ENCODE results near the gene PLPPR5.
"Not testable (repeated sequence)": the region's sequence is repeated elsewhere in the genome, so short reads cannot be mapped to it uniquely, and the experiment has no call there.

PLPPR5 gene, protein sequence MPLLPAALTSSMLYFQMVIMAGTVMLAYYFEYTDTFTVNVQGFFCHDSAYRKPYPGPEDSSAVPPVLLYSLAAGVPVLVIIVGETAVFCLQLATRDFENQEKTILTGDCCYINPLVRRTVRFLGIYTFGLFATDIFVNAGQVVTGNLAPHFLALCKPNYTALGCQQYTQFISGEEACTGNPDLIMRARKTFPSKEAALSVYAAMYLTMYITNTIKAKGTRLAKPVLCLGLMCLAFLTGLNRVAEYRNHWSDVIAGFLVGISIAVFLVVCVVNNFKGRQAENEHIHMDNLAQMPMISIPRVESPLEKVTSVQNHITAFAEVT

DNA sequence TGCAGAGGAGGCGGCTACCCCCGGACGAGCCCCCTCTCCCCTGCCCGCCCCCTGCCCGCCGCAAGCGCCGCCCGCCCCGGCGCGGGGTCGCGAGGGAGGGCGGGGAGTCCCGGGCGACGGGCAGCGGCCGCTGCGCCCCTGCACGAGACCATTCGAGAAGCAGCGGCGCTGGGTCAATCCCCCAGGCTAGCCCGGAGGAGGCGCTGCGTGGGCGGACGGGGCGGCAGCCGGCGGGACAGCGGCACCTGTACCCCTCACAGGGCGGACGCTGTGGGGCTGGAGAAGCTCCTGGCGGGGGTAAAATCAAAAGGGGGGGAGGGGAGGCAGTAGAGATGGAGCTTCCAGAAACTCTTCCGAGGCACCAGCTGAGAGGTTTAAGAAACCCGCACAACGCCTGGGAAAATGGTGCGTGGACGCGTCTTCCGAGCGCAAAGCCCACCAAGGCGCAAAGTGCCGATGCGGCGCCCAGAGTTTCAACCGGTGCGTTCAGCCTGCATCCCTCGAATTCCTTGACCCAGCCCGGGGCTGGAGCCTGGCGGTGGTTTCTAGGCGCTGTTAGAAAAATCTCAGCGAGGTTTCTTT lies at the start of gene PLPPR5:
TSS of gene PLPPR5 (minus strand) at position 1 of the 582 bp plus-strand sequence. CDS start 190 bp downstream, outside the sequence.
- DNase-seq, result peak in 1 of 2 donors; percentile 8

DNA sequence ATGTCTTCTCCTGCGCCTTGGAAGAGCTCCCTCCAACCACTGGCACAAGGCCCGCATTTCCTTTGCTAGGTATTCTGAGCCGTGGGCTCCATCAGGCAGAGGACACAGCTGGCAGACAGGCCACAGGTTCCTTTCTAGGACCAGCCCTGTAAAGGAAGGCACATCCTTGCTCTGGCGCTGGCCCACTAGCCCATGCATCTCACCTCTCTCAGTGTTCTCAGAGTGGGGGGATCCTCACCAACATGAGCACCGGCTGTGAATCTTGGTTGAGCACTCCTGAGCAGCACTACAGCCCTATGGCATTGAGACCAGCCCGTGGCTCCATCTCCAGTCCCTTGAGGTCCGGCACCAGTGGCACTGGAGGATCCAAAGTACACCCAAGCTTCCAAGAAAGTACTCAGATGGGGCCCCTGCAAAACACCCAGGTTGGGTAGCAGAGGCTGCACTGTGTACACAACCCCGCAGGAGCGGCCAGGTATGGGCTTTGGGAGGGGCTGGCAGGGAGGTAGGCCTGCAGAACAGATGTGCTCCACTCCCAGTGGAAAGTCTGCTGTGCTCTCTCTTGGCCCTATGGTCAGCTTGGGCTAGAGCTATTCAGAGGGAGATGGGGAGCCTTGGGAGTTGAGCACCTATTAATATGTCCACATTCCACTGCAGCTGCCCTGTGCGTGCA lies 47.1 kb upstream of the PLPPR5 start:
- DNase-seq, result no peak

DNA sequence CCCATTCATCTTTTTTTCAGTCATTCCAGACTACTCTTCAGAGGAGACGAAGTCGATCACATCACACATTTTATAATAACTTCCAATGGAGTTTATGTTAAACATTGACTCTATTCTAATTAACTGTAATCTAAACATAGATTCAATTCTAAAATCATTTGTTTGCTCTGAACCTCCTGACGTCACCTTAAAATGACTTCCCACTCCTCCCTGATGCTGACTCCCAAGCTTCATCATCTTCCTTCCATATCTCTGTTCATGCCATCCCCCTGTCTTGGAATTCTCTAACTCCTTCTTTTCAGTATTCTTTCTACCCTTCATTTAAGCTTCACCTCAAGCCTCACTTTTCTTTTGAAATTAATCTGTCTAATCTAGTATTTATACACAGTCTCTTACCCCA lies 45.1 kb upstream of the PLPPR5 start:
- no peak for DNase-seq

DNA sequence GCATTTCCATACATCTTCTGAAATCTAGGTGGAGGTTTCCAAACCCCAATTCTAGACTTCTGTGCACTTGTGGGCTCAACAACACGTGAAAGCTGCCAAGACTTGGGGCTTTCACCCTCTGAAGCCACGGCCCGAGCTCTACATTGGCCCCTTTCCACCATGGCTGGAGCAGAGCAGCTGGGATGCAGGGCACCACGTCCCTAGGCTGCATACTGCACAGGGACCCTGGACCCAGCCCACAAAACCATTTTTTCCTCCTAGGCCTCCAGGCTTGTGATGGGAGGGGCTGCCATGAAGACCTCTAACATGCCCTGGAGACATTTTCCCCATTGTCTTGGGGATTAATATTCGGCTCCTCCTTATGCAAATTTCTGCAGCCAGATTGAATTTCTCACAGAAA lies 32.1 kb upstream of the PLPPR5 start:
- not testable (repeated sequence) for DNase-seq

DNA sequence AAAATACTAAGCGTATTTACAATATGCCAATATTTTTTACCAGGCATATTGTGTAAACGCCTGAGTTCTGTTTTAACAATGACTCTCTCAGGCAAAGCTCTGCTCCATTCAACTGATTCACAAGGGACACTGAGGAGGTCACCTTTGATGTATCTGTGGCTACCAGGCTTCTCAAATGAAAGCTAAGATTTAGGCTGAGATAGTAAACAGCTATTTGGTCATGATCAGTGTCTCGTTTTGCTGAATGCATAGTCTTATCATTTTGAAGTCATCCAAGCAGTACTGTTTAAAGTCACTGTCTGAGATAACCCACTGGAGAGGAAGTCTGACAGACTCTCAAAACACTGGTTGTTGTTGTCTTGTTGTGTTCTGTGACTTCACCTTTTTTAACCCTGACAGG lies 13.7 kb upstream of the PLPPR5 start:
- no peak for DNase-seq

DNA sequence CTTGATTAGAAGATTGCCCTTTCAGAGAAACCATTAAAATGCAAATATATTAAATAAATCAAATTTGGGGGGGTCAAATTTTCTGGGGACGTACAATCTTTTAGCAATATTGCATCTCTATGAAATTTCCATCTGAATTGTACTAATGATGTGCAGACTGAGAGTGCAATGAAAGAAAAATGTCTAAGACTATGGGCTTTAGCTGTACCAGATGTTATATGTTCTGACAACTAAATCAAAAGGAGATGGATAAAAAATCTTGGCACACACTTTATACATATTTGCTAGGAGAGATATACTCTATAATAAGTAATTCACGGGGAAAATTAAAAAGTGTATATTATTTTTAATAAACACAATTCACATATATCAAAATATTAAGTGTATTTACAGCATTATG lies 13.0 kb upstream of the PLPPR5 start:
- no peak for DNase-seq

DNA sequence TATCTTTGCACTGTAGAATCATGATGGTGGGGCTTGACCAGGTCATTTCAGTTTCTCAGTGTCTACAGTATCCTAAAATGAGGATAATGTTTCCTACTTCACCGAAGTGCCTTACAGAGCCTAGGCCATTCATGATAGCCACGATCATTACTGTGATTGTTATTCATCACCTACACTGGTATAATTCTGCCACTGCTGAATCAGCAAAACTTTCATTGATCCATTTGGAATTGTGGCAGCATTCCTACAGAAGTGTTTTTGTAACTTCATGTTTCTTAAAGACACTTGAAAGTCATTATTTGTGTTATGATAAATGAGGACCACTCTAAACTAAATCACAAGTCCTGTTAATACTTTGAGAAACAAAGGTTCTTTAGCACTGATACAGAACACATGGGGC lies 6.0 kb upstream of the PLPPR5 start:
- DNase-seq, result no peak

DNA sequence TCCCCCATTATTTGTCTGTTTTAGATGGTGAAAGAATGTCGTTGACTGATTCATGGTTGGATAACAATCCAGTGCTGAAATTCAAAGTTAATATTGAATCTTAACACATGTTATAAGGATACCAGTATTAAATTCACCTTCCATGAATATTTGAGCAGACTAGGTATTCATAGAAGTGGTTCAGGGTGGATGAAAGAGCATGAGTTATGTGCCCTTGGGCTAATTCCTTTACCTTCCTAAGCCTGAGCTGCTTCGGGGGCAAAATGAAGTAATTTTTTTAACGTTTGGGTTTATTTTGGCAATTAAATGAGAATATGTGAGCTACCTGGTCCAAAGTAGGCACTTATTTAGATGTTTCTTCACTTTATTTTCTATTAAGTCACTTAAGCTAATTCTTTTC lies 2.7 kb upstream of the PLPPR5 start:
- no peak for DNase-seq

DNA sequence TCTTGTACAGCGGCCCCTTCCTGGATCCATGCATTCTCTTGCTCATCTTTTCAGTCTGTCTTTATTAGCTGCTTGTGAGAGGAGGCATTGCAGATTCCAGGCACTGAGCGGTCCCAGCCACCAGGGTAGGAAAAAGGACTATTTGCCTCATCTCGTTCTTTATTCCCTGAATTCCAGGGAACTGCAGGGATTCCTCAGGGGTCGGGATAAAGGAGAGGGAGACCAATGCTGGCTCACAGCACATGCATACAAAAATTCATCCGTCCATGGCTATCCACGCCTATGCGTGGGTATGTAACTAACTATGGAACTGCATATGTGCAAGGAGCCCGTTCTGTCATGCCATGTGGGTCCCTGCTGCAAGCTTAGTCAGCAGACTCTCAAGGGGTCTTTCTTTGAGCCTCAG lies 879 bp upstream of the PLPPR5 start:
- DNase-seq, result no peak

DNA sequence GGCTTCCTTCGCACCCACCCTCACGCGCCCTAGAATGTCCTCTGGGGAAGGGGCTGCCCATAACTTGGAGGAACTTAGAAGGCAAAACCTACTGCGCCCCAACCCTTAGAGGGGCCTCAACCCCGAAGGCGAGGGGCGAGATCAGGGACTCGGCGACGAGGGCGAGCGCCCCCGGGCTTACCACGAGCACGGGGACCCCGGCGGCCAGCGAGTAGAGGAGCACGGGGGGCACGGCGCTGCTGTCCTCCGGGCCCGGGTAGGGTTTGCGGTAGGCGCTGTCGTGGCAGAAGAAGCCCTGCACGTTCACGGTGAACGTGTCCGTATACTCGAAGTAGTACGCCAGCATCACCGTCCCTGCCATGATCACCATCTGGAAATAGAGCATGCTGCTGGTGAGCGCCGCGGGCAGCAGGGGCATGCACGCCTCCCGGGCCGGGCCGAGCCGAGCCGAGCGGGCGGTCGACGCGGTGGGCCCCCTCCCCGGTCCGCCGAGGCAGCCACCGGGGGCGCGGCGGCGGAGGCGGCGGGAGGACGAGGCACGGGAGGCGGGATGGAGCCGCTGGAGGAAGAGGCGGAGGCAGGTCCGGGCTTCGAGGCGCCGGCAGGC lies 304 bp downstream of the PLPPR5 start:
- peak in 1 of 2 donors; percentile 4 for DNase-seq

DNA sequence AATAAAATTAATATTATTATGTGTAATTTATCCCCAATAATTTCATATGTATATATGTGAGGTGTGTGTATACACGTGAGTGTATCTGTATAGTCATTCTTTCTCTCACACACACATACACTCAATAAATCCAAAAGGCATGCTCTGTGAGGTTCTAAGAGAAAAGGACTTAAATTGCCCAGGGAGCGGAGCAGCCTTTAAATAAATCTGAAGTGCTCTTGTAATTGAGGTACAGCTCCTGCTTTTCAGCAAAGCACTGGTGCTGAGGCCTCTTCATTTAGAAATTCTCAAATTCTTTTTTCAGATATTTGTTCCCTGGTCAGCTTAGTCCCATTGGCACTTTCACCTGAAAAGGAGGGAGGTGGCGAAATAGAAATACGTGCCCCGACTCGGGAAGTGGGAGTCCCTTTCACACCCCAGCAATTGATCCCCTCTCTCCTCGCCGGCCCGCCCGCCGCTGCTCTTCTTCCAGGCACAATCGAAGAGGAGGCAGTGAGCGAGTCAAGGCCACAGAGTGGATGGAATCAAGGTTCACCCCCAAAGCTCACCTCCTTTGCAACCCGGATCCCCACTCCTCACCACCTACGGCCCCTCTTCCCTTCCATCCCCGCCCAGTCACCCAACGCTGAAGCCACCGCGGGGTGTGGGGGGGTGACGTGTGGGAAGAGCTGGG lies 944 bp downstream of the PLPPR5 start:
- DNase-seq, result no peak

DNA sequence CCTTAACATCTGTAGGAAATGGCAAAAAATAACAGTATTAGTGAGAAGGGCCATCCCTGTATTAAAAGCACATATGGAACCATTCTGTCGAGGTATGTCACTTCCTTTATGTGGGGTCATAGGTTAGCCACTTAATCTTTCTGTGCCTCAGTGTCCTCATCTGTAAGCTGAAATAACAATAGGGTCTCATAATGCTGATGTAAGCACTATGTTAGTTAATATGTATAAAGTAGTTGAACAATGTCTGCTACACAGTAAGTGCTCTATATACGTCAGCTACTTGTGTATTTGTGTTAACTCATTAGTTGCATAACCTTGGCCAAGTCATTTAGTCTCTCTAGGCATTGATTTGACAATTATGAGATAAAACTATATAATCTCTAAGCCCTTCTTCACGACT lies 11.8 kb downstream of the PLPPR5 start:
- no peak for DNase-seq

DNA sequence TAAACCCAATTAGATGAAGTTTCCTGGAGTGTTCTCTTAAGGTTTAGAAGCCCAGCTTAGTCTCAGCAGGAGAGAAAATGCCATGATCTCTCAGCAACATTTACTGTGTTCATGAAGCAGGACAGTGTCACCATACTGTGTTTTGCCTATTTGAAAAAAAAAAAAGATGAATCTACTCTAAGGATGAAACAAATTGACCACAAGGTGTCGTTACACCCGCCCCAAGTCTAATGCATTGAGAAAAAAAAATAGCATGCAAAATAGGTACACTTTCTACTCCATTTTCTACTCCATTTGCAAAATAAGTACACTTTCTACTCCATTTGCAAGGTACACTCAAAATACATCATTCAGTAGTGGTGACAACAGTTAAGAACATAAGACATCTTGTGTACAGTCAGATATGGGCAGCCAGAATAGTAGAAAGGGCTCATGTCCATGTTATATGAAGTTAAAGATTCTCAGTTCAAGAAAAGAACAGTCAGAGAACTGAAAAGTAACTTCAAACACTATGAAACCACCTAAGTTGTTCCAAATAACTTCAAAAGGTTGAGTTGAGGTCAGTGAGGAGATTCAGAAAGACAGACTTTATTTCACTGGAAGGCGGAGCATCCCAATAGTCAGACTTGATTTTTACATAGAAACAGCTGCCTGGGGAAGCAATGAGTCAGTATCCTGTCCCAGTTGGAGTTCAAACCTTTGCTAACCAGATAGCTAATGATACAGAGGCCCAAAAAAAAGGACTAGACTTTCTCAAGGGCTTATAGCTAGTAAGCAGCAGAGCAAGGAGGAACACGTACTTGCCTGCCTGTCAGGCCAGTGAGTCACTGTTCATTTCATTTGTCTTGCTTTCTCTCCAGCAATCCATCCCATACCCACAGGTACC lies 13.3 kb downstream of the PLPPR5 start:
- DNase-seq, result peak in 1 of 2 donors; percentile 4

DNA sequence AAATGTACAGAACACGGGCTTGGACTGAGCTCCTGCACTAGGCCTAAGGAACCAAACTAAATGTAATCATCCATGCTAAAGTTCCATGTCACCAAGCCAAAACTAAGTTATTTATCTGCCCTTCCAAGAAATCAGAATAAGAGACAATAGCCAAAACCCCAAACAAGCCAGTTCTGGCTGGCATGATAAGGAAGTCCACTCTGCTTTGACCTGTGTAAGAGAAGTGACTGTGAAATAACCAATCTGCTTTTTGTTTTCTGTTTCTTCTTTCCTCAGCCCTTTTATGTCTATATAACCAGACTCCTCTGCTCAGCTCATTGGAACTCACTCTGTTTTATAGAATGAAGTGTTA lies 15.1 kb downstream of the PLPPR5 start:
- DNase-seq, result no peak

DNA sequence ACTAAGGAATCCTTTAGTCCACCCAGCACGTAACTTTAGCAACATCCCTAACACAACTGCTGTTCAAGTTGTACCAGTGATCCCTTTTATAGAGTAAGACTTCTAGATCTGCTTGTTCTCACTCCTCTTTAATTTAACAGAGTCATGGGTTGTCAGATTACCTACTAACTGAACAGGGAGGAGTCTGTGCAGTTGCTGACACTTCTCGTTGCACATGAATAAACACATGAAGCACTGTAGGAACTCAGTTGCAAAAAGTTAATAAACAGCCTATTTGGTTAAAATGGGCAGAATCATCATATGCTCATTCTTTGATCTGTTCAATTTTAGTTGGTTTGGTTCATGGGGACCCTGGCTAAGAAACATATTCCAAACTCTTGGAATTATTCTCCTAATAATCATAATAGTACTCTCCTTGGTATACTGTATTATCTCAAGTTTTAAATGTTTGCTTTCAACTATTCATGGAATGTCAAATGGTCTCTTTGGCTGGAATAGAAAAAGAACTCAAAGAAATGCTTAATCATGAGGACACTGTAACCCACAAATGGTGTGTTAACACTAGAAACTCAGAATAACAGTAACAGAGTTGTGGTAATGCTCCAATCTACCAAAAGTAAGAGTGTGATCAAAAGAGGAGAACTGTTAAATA lies 15.6 kb downstream of the PLPPR5 start:
- DNase-seq, result no peak

DNA sequence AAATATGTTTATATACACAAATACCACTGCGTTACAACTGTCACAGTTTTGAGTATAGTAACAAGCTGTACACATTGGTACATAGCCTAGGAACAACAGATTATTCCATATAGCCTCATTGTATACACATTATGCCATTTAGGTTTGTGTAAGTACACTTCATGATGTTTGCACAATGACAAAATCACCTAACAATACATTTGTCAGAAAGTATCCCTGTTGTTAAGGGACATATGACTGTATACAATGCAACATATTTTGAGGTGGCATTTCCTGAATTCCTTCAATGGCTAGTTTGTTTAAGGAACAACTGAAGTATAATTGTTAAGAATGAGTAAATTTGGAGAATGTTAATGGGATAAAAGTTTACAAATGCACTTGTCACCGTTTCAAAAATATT lies 19.0 kb downstream of the PLPPR5 start:
- DNase-seq, result no peak

DNA sequence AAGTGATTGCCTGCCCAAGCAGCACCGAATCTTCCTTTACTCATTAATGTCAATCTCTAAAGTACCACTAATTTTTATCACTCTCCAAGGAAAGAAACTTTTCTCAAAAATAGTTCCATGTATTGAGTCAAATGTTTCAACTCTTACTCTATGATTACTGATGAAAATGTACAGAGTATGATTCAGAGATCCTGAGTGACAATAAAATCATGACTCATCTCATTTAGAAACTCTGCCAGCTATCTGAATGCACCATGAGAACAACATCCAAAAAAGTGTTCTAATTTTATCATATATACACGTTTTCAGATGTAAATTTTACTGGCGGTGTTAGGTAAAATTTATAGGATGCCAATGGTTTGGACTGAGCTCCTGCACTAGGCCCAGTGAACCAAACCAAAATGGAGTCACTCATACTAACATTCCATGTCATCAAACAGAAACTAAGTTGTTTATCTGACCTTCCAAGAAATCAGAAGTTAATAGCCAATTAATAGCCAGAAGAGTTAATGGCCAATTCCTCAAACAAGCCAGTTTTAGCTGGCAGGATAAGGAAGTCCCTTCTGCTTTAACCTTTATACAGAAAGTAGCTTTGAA lies 22.6 kb downstream of the PLPPR5 start:
- no peak for DNase-seq

DNA sequence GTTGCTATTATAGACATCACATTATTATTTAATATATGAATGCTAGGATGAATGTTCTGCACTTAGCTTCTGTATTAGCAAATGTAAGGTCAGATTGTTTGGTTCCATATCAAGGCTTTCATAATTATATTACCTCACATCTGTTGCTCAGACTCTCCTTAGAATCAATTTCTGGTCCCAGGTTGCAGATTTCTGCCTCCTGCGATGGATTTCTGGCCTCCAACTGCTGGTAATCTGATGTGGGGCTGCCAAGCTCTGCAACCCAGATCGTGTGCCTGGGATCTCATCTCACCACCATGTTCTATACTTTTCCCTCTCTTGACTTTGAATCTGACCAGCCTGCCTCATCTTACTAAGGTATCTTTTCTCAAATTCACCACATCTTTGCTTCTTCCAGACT lies 25.2 kb downstream of the PLPPR5 start:
- no peak for DNase-seq

DNA sequence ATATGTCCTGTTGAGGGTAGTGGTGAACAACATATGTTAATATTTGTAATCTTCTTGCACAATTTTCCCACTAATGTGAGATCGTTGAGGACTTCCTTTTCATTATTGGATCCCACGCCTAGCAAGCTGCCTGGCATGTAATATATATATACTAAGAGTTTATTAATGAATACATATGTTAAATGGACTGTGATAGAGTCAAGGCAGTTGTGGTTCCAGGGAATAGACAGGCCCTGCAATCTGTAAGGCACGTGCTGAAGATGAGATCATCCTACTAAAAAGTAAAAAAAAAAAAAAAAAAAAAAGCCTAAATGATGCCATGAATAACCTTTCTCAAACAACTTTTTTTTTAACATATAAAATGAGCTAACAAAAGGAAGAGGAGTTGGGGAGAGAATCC lies 28.9 kb downstream of the PLPPR5 start:
- no peak for DNase-seq

DNA sequence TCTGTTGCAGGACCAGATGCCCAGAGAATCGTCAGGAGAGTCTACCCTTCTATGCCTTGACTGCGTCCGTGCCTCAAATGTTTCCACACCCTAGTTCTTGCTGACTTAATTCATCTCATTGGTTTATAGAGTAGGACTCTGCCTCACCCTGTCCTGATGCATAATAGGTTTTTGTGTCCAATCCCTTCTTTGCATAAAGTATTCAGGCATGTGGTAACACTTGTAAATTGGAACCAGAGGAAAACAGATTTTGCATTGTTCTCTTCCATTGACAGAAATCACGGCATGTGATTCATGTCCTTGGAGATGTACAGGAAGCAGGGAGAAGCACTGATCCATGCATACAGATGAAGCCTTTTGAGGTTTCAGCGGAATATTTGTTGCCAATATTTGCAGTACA lies 29.5 kb downstream of the PLPPR5 start:
- DNase-seq, result no peak

DNA sequence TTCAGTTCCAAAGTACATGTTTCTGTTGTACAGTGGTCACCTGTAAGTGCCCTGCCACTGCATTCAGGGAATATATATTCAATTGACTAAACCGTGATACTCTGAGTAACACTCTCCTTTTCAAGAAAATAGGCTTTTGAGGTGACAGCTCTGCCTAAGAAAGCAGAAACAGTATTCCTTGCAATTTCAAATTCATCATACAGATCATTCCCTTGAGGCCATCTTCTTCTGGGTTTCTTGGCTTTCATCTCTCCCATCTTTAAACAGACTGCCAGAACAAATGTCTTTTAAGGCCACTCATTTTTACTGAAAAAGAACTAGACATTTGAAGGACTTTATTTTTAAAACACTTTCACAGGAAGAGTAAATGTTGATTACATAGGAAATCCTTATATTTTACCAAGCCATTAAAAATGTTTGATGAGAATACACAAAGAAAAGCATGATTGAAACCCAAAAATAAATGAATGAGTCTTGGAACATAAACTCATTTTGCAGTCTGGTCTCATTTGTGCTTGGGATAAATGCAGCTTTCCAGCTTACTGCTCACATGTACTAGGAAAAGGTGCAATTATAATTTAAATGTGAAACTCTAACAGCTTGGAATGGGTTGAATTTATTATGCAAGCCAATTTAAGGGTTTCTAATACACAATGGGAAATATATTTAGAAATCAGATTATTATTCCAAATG lies 34.7 kb downstream of the PLPPR5 start:
- no peak for DNase-seq
